HG03457 (cell line): ENCODE data around the gene BNC2.

Experiments used
- ATAC-seq: cut with Tn5 transposase; IDR thresholded peaks from one replicate; pipeline ENCODE4 v1.9.1; 2021; ENCODE audit warnings: moderate number of reproducible peaks; ENCODE audit not compliant: unreplicated experiment

The BNC2 gene

GRCh38 chr9:16720386-16720785 lies 150.1 kb downstream of the BNC2 start:
- no peak for ATAC-seq

- no peak for ATAC-seq
Observed at GRCh38 chr9:16719921-16720320, 150.5 kb downstream of the BNC2 start.

GRCh38 chr9:16718952-16719351 lies 151.5 kb downstream of the BNC2 start:
- no peak for ATAC-seq

- ATAC-seq, result no peak
Observed at GRCh38 chr9:16718296-16718695, 152.2 kb downstream of the BNC2 start.

- no peak for ATAC-seq
Observed at GRCh38 chr9:16716601-16717000, 153.9 kb downstream of the BNC2 start.

GRCh38 chr9:16715404-16715803 lies 155.1 kb downstream of the BNC2 start:
- no peak for ATAC-seq

GRCh38 chr9:16712787-16713186 lies 157.7 kb downstream of the BNC2 start:
- ATAC-seq, result no peak

GRCh38 chr9:16710888-16711287 lies 159.6 kb downstream of the BNC2 start:
- no peak for ATAC-seq

GRCh38 chr9:16709924-16710323 lies 160.5 kb downstream of the BNC2 start:
- ATAC-seq, result no peak

- ATAC-seq, result no peak
Observed at GRCh38 chr9:16708656-16709435, 161.6 kb downstream of the BNC2 start.

GRCh38 chr9:16705111-16705604 lies 165.3 kb downstream of the BNC2 start:
- ATAC-seq, result no peak

GRCh38 chr9:16704116-16705110 lies 166.1 kb downstream of the BNC2 start:
- no peak for ATAC-seq

- no peak for ATAC-seq
Observed at GRCh38 chr9:16701347-16701746, 169.1 kb downstream of the BNC2 start.

GRCh38 chr9:16693616-16694015 lies 176.9 kb downstream of the BNC2 start:
- no peak for ATAC-seq

- ATAC-seq, result no peak
Observed at GRCh38 chr9:16690628-16691027, 179.8 kb downstream of the BNC2 start.

- no peak for ATAC-seq
Observed at GRCh38 chr9:16690205-16690604, 180.3 kb downstream of the BNC2 start.

GRCh38 chr9:16689351-16689938 lies 181.0 kb downstream of the BNC2 start:
- no peak for ATAC-seq

- no peak for ATAC-seq
Observed at GRCh38 chr9:16688814-16689213, 181.7 kb downstream of the BNC2 start.

- ATAC-seq, result no peak
Observed at GRCh38 chr9:16687678-16688369, 182.6 kb downstream of the BNC2 start.

GRCh38 chr9:16683326-16683725 lies 187.1 kb downstream of the BNC2 start:
- no peak for ATAC-seq

- no peak for ATAC-seq
Observed at GRCh38 chr9:16682273-16682672, 188.2 kb downstream of the BNC2 start.
